ENCODE results near the gene HOXC11.

DNA sequence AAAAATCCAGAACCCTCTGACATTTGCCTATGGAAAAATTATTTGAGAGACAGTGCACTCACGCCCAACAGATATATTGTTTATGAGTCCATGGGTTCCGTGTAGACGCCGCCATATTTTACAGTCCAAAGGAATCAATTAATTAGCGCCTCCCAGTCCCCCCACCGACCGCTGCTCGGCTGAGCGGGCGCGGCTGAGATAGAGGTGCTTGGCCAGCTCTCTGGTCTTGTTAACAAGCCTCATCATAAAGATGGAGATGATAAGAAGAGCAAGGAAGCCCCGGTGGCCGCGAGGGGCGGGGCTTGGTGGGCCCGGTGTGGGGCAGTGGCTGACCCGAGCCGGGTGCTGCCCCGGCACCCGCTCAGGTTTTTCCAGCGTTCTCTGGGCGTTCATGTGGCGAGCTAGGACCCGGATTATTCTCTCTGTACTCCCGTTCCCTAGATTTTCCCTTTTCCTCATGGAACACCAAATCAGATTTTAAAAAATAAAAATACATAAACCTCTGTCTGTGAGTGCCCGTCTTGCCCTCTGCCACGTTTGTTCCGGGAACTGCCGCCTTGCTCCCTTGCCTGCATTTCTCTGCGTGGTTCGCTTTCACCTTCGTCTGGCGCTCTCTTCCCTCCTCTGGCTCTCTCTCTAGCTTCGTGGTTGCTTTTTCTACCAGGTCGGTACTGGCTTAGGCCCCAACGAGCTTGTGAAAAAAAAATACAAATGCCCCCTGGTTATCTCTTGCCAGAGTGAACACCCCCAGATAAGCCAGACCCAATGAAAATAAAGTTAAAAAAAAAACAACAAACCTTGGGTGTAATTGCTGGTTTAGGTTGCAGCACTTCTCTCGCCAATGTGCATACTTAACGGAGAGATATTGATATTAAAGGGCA is 9.3 kb upstream of the HOXC11 start:
- TF ChIP-seq RFX5 (IDR thresholded peaks at IDR 0.05; ENCODE audit: low read depth, low read length) = no peak
- TF ChIP-seq, protein P1, sequence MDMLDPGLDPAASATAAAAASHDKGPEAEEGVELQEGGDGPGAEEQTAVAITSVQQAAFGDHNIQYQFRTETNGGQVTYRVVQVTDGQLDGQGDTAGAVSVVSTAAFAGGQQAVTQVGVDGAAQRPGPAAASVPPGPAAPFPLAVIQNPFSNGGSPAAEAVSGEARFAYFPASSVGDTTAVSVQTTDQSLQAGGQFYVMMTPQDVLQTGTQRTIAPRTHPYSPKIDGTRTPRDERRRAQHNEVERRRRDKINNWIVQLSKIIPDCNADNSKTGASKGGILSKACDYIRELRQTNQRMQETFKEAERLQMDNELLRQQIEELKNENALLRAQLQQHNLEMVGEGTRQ (IDR thresholded peaks at IDR 0.05; ENCODE audit: low read depth, low read length) = no peak
- TF ChIP-seq, protein P2, sequence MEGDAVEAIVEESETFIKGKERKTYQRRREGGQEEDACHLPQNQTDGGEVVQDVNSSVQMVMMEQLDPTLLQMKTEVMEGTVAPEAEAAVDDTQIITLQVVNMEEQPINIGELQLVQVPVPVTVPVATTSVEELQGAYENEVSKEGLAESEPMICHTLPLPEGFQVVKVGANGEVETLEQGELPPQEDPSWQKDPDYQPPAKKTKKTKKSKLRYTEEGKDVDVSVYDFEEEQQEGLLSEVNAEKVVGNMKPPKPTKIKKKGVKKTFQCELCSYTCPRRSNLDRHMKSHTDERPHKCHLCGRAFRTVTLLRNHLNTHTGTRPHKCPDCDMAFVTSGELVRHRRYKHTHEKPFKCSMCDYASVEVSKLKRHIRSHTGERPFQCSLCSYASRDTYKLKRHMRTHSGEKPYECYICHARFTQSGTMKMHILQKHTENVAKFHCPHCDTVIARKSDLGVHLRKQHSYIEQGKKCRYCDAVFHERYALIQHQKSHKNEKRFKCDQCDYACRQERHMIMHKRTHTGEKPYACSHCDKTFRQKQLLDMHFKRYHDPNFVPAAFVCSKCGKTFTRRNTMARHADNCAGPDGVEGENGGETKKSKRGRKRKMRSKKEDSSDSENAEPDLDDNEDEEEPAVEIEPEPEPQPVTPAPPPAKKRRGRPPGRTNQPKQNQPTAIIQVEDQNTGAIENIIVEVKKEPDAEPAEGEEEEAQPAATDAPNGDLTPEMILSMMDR (conservative IDR thresholded peaks at IDR 0.05; ENCODE audit: low read depth, low read length) = no peak
